Left renal cortex interstitium (tissue), 4 donors: ENCODE measurements around the gene ZNF473. TPM values are rescaled to one million over a fixed set of nuclear protein-coding genes. Genes with fewer than 3 reads are reported as not detected.

ENCODE experiments used
- DNase-seq, 4 donors: peaks; one replicate each; pipeline ENCODE4 v3.0.0-alpha.2; 2013; ENCODE audit warnings: low read depth in 4 of 4, low spot score in 2 of 4, missing footprints in 1 of 4
- polyA plus RNA-seq, 4 donors: library from polyadenylated mRNA; unstranded; fragments of 120-200 nt; gene quantifications; one replicate each; pipeline ENCODE4 v1.2.1, GENCODE V29; 2013; ENCODE audit not compliant: insufficient read length in 4 of 4

Gene ZNF473
- 10 to 100 TPM; 13.0 to 17.3 (median 15.4) TPM for polyA plus RNA-seq

GRCh38 chr19:50025794-50026549 lies at the start of gene ZNF473:
ZNF473 (plus strand) TSS chr19:50026005; CDS start chr19:50031083, 5,078 bp downstream.
- peak in 1 of 4 donors; percentile 94 for DNase-seq

- DNase-seq = no peak
Observed at GRCh38 chr19:49976496-49976895, 49.3 kb upstream of the ZNF473 start.

- DNase-seq = no peak
Observed at GRCh38 chr19:49977076-49977475, 48.7 kb upstream of the ZNF473 start.

GRCh38 chr19:49977881-49978280 lies 47.9 kb upstream of the ZNF473 start:
- no peak for DNase-seq

GRCh38 chr19:49978324-49978723 lies 47.5 kb upstream of the ZNF473 start:
- no peak for DNase-seq

- no peak for DNase-seq
Observed at GRCh38 chr19:49981603-49982593, 43.9 kb upstream of the ZNF473 start.

GRCh38 chr19:49983645-49984229 lies 42.1 kb upstream of the ZNF473 start:
- DNase-seq = peak in 1 of 4 donors; percentile 9

GRCh38 chr19:49984491-49984890 lies 41.3 kb upstream of the ZNF473 start:
- DNase-seq = no peak

- DNase-seq = no peak
Observed at GRCh38 chr19:49985871-49986270, 39.9 kb upstream of the ZNF473 start.

- no peak for DNase-seq
Observed at GRCh38 chr19:49986354-49986753, 39.5 kb upstream of the ZNF473 start.

- DNase-seq = peak; percentile 93 to 96 (median 96)
Observed at GRCh38 chr19:49987159-49987698, 38.6 kb upstream of the ZNF473 start.

GRCh38 chr19:49988007-49988406 lies 37.8 kb upstream of the ZNF473 start:
- no peak for DNase-seq

- no peak for DNase-seq
Observed at GRCh38 chr19:49988433-49988832, 37.4 kb upstream of the ZNF473 start.

- peak in 1 of 4 donors; percentile 9 for DNase-seq
Observed at GRCh38 chr19:49997709-49998108, 28.1 kb upstream of the ZNF473 start.

GRCh38 chr19:49999371-50000010 lies 26.3 kb upstream of the ZNF473 start:
- DNase-seq = no peak

GRCh38 chr19:50000038-50000840 lies 25.6 kb upstream of the ZNF473 start:
- no peak for DNase-seq

GRCh38 chr19:50000841-50001557 lies 24.8 kb upstream of the ZNF473 start:
- no peak for DNase-seq

- DNase-seq = no peak
Observed at GRCh38 chr19:50001775-50002174, 24.0 kb upstream of the ZNF473 start.
